IMR-90 (cell line): ENCODE results near the gene ANO2. TPM values are rescaled to one million over a fixed set of nuclear protein-coding genes. Genes with fewer than 3 reads are reported as not detected.

ENCODE experiments used
- ATAC-seq: fragments of 200-7000 bp; cut with Tn5 transposase; 2 replicates; pipeline ENCODE4 v1.9.1; 2020; ENCODE audit warnings: low read depth, mild to moderate bottlenecking, moderate library complexity
- BruUV-seq: library from RNA; stranded (reverse); fragments of 400-500 nt; replicated peaks from 2 replicates; lab custom pipeline; 2021; lab: Mats Ljungman, UMichigan
- CTCF ChIA-PET: fragments of 300-600 bp; formaldehyde crosslinking; extraction: SDS; loops from one replicate; lab custom pipeline; 2021; ENCODE audit warnings: antibody characterized with exemption; lab: Yijun Ruan, JAX
- POLR2A ChIA-PET: fragments of 300-600 bp; sonication (Branson Sonifier 250); formaldehyde crosslinking; loops from one replicate; lab custom pipeline; 2022; ENCODE audit warnings: antibody characterized with exemption; ENCODE audit not compliant: unreplicated experiment; lab: Charles Lee
- DNase-seq: peaks from one replicate; pipeline ENCODE4 v3.0.0; 2013
- H2AFZ ChIP-seq: replicated peaks from 2 replicates; pipeline ENCODE3; 2013; ENCODE audit warnings: low read length, mild to moderate bottlenecking; ENCODE audit not compliant: poor library complexity
- H2AK5ac ChIP-seq: 2 replicates; pipeline ENCODE4 v1.6.1; 2013; ENCODE audit warnings: low read depth, low read length, inconsistent platforms
- H2AK9ac ChIP-seq: replicated peaks from 2 replicates; pipeline ENCODE3; 2013; ENCODE audit warnings: mild to moderate bottlenecking, low read depth, low read length, moderate library complexity; ENCODE audit not compliant: poor library complexity
- H2BK120ac ChIP-seq: 2 replicates; pipeline ENCODE4 v1.6.1; 2013; ENCODE audit warnings: low read depth, low read length, inconsistent platforms
- H2BK15ac ChIP-seq: 3 replicates; pipeline ENCODE4 v1.6.1; 2013; ENCODE audit warnings: low read depth, low read length, inconsistent platforms
- H2BK20ac ChIP-seq: 2 replicates; pipeline ENCODE4 v1.6.1; 2013; ENCODE audit warnings: low read depth, mild to moderate bottlenecking, inconsistent platforms, low read length, moderate library complexity
- H2BK5ac ChIP-seq: 2 replicates; pipeline ENCODE4 v1.6.1; 2013; ENCODE audit warnings: mild to moderate bottlenecking, low read depth, low read length, inconsistent platforms; ENCODE audit not compliant: poor library complexity, severe bottlenecking
- H3K14ac ChIP-seq: replicated peaks from 2 replicates; pipeline ENCODE4 v1.6.1; 2013; ENCODE audit warnings: low read depth, low read length, inconsistent platforms
- H3K18ac ChIP-seq: 2 replicates; pipeline ENCODE4 v1.6.1; 2013; ENCODE audit warnings: low read depth, low read length, control low read depth
- H3K23ac ChIP-seq: 2 replicates; pipeline ENCODE4 v1.6.1; 2013; ENCODE audit warnings: low read depth, low read length, inconsistent platforms
- H3K27ac ChIP-seq: 2 replicates; pipeline ENCODE4 v1.5.1; 2013; ENCODE audit warnings: mild to moderate bottlenecking, control low read depth, low read length; ENCODE audit not compliant: insufficient read depth
- H3K27me3 ChIP-seq: 2 replicates; pipeline ENCODE4 v1.6.1; 2013; ENCODE audit warnings: low read length; ENCODE audit not compliant: control insufficient read depth, insufficient read depth
- H3K36me3 ChIP-seq: 2 replicates; pipeline ENCODE4 v1.6.1; 2013; ENCODE audit warnings: low read length, mixed read lengths; ENCODE audit not compliant: control insufficient read depth, insufficient read depth
- H3K4ac ChIP-seq: 2 replicates; pipeline ENCODE4 v1.6.1; 2013; ENCODE audit warnings: low read depth, low read length, inconsistent platforms
- H3K4me1 ChIP-seq: 2 replicates; pipeline ENCODE4 v1.6.1; 2013; ENCODE audit warnings: low read length, mixed read lengths; ENCODE audit not compliant: control insufficient read depth, insufficient read depth
- H3K4me2 ChIP-seq: 2 replicates; pipeline ENCODE4 v1.6.1; 2013; ENCODE audit warnings: low read depth, mild to moderate bottlenecking, control low read depth, low read length, moderate library complexity
- H3K4me3 ChIP-seq: 2 replicates; pipeline ENCODE4 v1.5.1; 2013; ENCODE audit warnings: low read depth, mild to moderate bottlenecking, control low read depth, low read length, moderate library complexity; ENCODE audit not compliant: insufficient read depth
- H3K56ac ChIP-seq: 2 replicates; pipeline ENCODE4 v1.6.1; 2013; ENCODE audit warnings: low read length, inconsistent platforms; ENCODE audit not compliant: insufficient read depth; ENCODE audit errors: extremely low read depth
- H3K79me1 ChIP-seq, 2 experiments: 2 replicates each; pipeline ENCODE4 v1.6.1; 2013; ENCODE audit warnings: low read length in 2 of 2, inconsistent platforms in 1 of 2, low read depth in 1 of 2
- H3K9ac ChIP-seq: 2 replicates; pipeline ENCODE4 v1.6.1; 2013; ENCODE audit warnings: low read depth, low read length, control low read depth
- H3K9me1 ChIP-seq: 2 replicates; pipeline ENCODE4 v1.6.1; 2013; ENCODE audit warnings: low read length, inconsistent platforms; ENCODE audit not compliant: insufficient read depth
- H3K9me3 ChIP-seq: 2 replicates; pipeline ENCODE4 v1.6.1; 2013; ENCODE audit warnings: low read length; ENCODE audit not compliant: control insufficient read depth, insufficient read depth
- H4K20me1 ChIP-seq: 2 replicates; pipeline ENCODE4 v1.6.1; 2013; ENCODE audit warnings: low read length, inconsistent platforms; ENCODE audit not compliant: insufficient read depth
- H4K5ac ChIP-seq: 2 replicates; pipeline ENCODE4 v1.6.1; 2013; ENCODE audit warnings: mild to moderate bottlenecking, low read depth, low read length, control low read depth
- H4K8ac ChIP-seq, 2 experiments: 2 replicates each; pipeline ENCODE4 v1.6.1; 2013; ENCODE audit warnings: low read depth in 2 of 2, low read length in 2 of 2, control low read depth in 1 of 2, inconsistent platforms in 1 of 2
- H4K91ac ChIP-seq: 2 replicates; pipeline ENCODE4 v1.6.1; 2013; ENCODE audit warnings: low read depth, low read length, inconsistent platforms; ENCODE audit not compliant: insufficient read depth
- BHLHE40 ChIP-seq: fragments of 150-350 bp; IDR thresholded peaks from 2 replicates; pipeline ENCODE4 v1.6.1; 2016; ENCODE audit warnings: mild to moderate bottlenecking, low read depth, low read length
- CEBPB ChIP-seq: IDR thresholded peaks from 2 replicates; pipeline ENCODE4 v1.6.1; 2012; ENCODE audit warnings: low read depth, low read length, improper control_type of control experiment
- MAFK ChIP-seq: IDR thresholded peaks from 2 replicates; pipeline ENCODE4 v1.6.1; 2012; ENCODE audit warnings: low read depth, low read length, improper control_type of control experiment
- MAZ ChIP-seq: IDR thresholded peaks from 2 replicates; pipeline ENCODE4 v1.6.1; 2012; ENCODE audit warnings: low read depth, mild to moderate bottlenecking, low read length, improper control_type of control experiment, moderate library complexity, borderline replicate concordance
- MXI1 ChIP-seq: IDR thresholded peaks from 2 replicates; pipeline ENCODE4 v1.6.1; 2012; ENCODE audit warnings: low read depth, mild to moderate bottlenecking, low read length, moderate library complexity, borderline replicate concordance
- NFE2L2 ChIP-seq: fragments of 150-350 bp; IDR thresholded peaks from 2 replicates; pipeline ENCODE4 v1.6.1; 2016; ENCODE audit warnings: low read depth, mild to moderate bottlenecking, low read length
- POLR2A ChIP-seq: IDR thresholded peaks from 2 replicates; pipeline ENCODE4 v1.6.1; 2012; ENCODE audit warnings: mild to moderate bottlenecking, low read depth, low read length
- RAD21 ChIP-seq: IDR thresholded peaks from 2 replicates; pipeline ENCODE4 v1.6.1; 2012; ENCODE audit warnings: low read length, improper control_type of control experiment
- RCOR1 ChIP-seq: IDR thresholded peaks from 2 replicates; pipeline ENCODE4 v1.6.1; 2012; ENCODE audit warnings: mild to moderate bottlenecking, low read length, improper control_type of control experiment; ENCODE audit not compliant: insufficient replicate concordance
- RFX5 ChIP-seq: IDR thresholded peaks from 2 replicates; pipeline ENCODE4 v1.8.0; 2012; ENCODE audit warnings: low read depth, mild to moderate bottlenecking, low read length, moderate library complexity
- SMC3 ChIP-seq: fragments of 150-350 bp; IDR thresholded peaks from 2 replicates; pipeline ENCODE4 v1.6.1; 2016; ENCODE audit warnings: low read depth, mild to moderate bottlenecking, antibody characterized with exemption, low read length, moderate library complexity
- WGBS, 2 experiments: methylation state at CpG; one replicate each; pipeline versions ENCODE4 v1.1.5 to v1.1.7; 2013; ENCODE audit warnings: missing lambda C conversion rate in 2 of 2; ENCODE audit not compliant: insufficient read length in 1 of 2; ENCODE audit errors: extremely low coverage in 2 of 2; 5-methylcytosine and 5-hydroxymethylcytosine counted together
- dilution Hi-C: fragments of 300-500 bp; cut with HindIII; formaldehyde crosslinking; loops from one replicate; pipeline ENCODE4 v1.14.3; 2018; ENCODE audit warnings: low sequenced_read_pairs; ENCODE audit not compliant: unreplicated experiment
- in situ Hi-C: fragments of 300-500 bp; cut with MboI; formaldehyde crosslinking; loops from 3 replicates; pipeline ENCODE4 v1.14.3; 2019; ENCODE audit warnings: low sequenced_read_pairs, inconsistent platforms, mixed read lengths
- intact Hi-C: fragments of 100-400 bp; cut with micrococcal nuclease; formaldehyde crosslinking; loops from 2 replicates; pipeline ENCODE4 v1.10.0; 2022
- polyA plus RNA-seq, 3 experiments: library from polyadenylated mRNA; depleted of rRNA; stranded (reverse); fragments of >200 nt; gene quantifications; 2 replicates each; pipeline ENCODE4 v1.2.3, GENCODE V29; 2012; ENCODE audit warnings: low replicate concordance in 1 of 3
- total RNA-seq: library from RNA; depleted of rRNA; stranded (reverse); fragments of >200 nt; gene quantifications from 2 replicates; pipeline ENCODE4 v1.2.3, GENCODE V29; 2012
- TF ChIP-seq, protein P1 (sequence below): fragments of 150-350 bp; IDR thresholded peaks from 2 replicates; pipeline ENCODE4 v1.6.1; 2017; ENCODE audit warnings: mild to moderate bottlenecking, antibody characterized with exemption, low read length, low read depth
- TF ChIP-seq, protein P2 (sequence below): conservative IDR thresholded peaks from 2 replicates; pipeline ENCODE4 v1.5.1; 2012; ENCODE audit warnings: mild to moderate bottlenecking, low read depth, low read length, improper control_type of control experiment

ANO2 gene
- total and polyA plus RNA-seq, 2 of the 4 experiments (the other 2 are of a cell fraction): 0.22 TPM; not detected in 1

DNA sequence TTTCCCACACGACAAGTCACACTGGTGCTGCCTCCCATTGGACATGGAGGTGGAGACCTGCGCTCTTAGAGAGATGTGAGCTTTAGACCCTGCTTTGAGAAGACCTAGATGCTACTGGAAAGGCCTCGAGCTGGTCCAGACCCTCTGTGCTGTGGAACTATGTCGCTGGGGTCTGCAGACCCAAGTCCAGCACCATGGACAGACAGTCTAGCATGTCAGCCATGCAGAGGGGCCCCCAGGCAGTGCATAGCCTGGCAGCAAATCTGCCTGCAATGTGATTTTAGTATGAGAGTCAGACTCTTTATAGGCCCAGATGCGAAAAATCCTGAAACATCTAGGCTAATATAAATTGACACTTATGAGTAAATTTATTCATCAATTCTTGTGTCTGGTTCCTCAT is 371.7 kb downstream of the ANO2 start:
- no peak overlapping the region for H2AK9ac ChIP-seq
- no peak overlapping the region for H4K91ac ChIP-seq
- in situ Hi-C loops (no loop called here), dilution Hi-C loops (no loop called here), intact Hi-C loops (no loop called here)
- H2BK15ac ChIP-seq: no peak overlapping the region
- H2BK20ac ChIP-seq: no peak overlapping the region
- 74% methylated on average over 3 of the region's 5 CpGs; no CpG with 5 or more reads in 1 of the 2 experiments for WGBS, 2 experiments
- H3K79me1 ChIP-seq: no peaks in the 10 kb centered on the region
- BruUV-seq: no TSS peak
- H3K18ac ChIP-seq: no peak overlapping the region
- no peak overlapping the region for H4K8ac ChIP-seq
- no peak overlapping the region for H3K23ac ChIP-seq
- TF ChIP-seq, protein P1, sequence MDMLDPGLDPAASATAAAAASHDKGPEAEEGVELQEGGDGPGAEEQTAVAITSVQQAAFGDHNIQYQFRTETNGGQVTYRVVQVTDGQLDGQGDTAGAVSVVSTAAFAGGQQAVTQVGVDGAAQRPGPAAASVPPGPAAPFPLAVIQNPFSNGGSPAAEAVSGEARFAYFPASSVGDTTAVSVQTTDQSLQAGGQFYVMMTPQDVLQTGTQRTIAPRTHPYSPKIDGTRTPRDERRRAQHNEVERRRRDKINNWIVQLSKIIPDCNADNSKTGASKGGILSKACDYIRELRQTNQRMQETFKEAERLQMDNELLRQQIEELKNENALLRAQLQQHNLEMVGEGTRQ: no peak
- TF ChIP-seq RCOR1 (no peak), NFE2L2 (no peak), CEBPB (no peak), SMC3 (no peak), RAD21 (no peak), MAFK (no peak), RFX5 (no peak), BHLHE40 (no peak), MXI1 (no peak), POLR2A (no peak), MAZ (no peak)
- TF ChIP-seq, protein P2, sequence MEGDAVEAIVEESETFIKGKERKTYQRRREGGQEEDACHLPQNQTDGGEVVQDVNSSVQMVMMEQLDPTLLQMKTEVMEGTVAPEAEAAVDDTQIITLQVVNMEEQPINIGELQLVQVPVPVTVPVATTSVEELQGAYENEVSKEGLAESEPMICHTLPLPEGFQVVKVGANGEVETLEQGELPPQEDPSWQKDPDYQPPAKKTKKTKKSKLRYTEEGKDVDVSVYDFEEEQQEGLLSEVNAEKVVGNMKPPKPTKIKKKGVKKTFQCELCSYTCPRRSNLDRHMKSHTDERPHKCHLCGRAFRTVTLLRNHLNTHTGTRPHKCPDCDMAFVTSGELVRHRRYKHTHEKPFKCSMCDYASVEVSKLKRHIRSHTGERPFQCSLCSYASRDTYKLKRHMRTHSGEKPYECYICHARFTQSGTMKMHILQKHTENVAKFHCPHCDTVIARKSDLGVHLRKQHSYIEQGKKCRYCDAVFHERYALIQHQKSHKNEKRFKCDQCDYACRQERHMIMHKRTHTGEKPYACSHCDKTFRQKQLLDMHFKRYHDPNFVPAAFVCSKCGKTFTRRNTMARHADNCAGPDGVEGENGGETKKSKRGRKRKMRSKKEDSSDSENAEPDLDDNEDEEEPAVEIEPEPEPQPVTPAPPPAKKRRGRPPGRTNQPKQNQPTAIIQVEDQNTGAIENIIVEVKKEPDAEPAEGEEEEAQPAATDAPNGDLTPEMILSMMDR: no peak
- CTCF ChIA-PET: no interaction called here
- H3K9ac ChIP-seq: no peak overlapping the region
- POLR2A ChIA-PET: no interaction called here
- H3K4ac ChIP-seq: no peak overlapping the region
- no peak overlapping the region for H2BK5ac ChIP-seq
- peaks cover 14% of the 10 kb centered on the region for H3K27me3 ChIP-seq
- DNase-seq (no peak), ATAC-seq (no peak)
- H3K9me3 ChIP-seq: no peaks in the 10 kb centered on the region
- H2AK5ac ChIP-seq: no peak overlapping the region
- no peak overlapping the region for H2AFZ ChIP-seq
- no peak overlapping the region for H3K4me2 ChIP-seq
- no peak overlapping the region for H3K27ac ChIP-seq
- no peak overlapping the region for H3K14ac ChIP-seq
- no peak overlapping the region for H2BK120ac ChIP-seq
- peaks cover 3% of the 10 kb centered on the region for H3K4me1 ChIP-seq
- no peaks in the 10 kb centered on the region for H3K9me1 ChIP-seq
- H3K4me3 ChIP-seq: no peak overlapping the region
- H3K36me3 ChIP-seq: no peaks in the 10 kb centered on the region
- H4K5ac ChIP-seq: no peak overlapping the region
- no peaks in the 10 kb centered on the region for H4K20me1 ChIP-seq
- H3K56ac ChIP-seq: no peak overlapping the region
